Fibroblast of the aortic adventitia (primary cell): ENCODE measurements around the gene LDB1. TPM values are rescaled to one million over a fixed set of nuclear protein-coding genes. Genes with fewer than 3 reads are reported as not detected.
A peak's percentile ranks its signal among the peaks of the same experiment; 100 is the strongest.

Experiments used
- DNase-seq: peaks from one replicate; pipeline ENCODE4 v3.0.0-alpha.2; 2010; ENCODE audit warnings: low read depth
- H3K4me3 ChIP-seq: 2 replicates; pipeline ENCODE4 v1.5.1; 2011; ENCODE audit warnings: low read depth, mild to moderate bottlenecking, control low read depth, low read length, moderate library complexity
- CTCF ChIP-seq: IDR thresholded peaks from 2 replicates; pipeline ENCODE4 v1.5.1; 2011; ENCODE audit warnings: mild to moderate bottlenecking, low read length, control low read depth, inconsistent platforms; ENCODE audit not compliant: insufficient read depth
- total RNA-seq: library from RNA; depleted of rRNA; stranded (reverse); fragments of >200 nt; gene quantifications from 2 replicates; pipeline ENCODE4 v1.2.3, GENCODE V29; 2012; ENCODE audit warnings: low replicate concordance

Gene LDB1
- total RNA-seq, 1 donor, result 35.6 TPM

DNA sequence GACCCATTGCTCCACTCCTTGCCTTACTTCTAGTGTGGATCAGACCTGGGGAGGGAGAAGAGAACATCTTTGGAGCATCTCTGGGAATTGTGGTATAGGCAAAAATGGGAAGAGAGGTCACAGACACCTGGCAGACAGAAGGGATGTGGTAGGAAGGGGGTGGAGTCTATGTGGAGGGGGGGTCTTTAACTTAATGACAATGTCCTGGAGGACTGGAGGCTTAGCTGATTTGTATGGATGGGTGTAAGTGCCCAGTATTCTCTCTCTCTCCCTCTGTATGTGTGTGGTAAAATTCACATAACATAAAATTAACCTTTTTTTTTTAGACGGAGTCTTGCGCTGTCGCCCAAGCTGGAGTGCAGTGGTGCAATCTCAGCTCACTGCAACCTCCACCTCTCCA, 3.1 kb upstream of the LDB1 start:
- TF ChIP-seq CTCF, result no peak
- no peak overlapping the region for H3K4me3 ChIP-seq
- DNase-seq, result no peak

DNA sequence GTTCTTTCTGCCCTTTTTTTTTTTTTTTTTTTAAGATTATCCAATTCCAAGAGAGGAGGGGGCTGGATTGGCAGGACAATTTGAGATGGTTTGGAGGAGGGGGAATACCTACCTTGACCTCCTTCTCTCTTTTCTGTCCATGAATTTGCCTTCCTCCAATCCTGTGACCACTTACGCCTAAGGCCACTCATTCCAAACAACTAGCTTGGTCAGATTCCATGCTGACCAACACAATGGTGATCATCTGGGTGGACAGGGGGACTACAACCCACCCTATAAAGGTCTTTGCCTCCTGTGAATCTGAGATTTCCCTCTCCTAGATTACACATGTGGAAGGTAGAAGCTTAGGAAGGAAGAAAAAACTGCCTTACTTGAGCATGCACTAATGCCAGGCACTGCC, 2.3 kb upstream of the LDB1 start:
- TF ChIP-seq CTCF, result no peak
- no peak for DNase-seq

DNA sequence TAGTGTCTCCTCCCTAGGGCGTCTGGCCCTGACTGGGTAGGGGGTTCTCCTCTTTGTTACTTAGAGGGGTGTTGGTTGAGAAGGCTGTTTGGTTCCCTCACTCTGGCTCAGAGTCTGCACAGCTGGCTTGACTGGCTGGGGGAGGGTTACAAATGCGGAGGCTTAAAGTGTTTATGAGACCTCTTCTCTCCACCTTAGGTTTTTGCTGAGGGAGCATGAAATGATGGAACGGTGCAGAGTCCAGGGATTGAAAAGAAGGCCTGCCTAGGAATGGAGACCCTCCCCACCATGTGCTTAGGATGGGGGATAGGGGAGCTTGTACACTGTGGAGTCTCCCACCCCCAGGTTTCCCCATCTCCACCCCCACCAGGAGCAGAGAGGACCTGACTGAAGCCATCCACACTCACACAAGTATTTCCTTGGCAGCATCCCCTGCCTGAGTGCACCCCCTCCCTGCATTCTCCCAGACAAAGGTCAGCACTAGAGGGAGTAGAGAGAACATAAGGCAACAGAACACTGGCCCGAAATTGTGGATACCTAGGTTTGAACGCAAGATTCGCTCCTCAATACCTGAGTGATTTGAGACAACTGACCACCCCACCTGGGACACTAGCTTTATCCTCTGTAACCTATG, 1.7 kb upstream of the LDB1 start:
- DNase-seq, result peak; percentile 47
- peak; percentile 46 for TF ChIP-seq CTCF

More for the DNA sequence above, 2.3 kb upstream of the LDB1 start:
- no peak overlapping the region for H3K4me3 ChIP-seq

DNA sequence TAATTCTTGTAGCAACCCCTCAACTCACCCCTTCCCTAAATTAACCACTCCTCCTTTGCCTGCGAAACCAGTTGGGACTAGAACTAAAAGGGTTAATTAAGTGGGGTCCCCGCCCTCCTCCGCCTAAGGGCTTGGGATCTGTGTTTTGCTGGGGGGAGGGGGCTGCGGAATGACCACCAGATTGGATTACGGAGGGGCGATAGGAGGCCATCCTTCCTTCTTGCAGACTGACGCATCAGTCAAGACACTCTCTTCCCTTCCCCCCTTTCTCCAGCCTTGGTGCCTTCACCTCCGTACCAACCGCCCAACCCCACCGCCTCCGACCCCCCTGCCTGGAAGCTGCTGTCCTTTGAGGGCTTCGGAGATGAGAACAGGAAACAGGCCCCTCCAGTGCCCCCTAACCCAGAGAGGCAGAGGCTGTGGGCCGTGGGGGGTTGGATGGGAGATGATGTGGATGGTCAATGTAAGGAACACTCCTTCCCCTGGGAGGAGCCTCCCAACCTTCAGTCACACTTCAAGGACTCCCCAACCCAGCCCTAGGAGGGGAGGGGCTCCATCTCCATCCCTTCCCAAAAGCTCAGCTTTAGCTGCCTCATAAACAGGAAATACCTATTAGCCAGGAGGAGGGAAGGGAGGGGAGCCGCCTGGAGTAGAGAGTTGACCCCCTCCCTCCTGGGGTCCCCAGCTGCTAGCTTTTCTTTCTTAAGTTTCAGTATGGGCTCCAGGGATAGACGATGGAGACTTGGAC, 997 bp upstream of the LDB1 start:
- TF ChIP-seq CTCF, result no peak
- DNase-seq, result peak; percentile 82
- peak overlapping the region; percentile 87 for H3K4me3 ChIP-seq

More for the DNA sequence above, 1.7 kb upstream of the LDB1 start:
- peak overlapping the region; percentile 87 for H3K4me3 ChIP-seq

- TF ChIP-seq CTCF, result no peak
- peak overlapping the region; percentile 87 for H3K4me3 ChIP-seq
- peak; percentile 82 for DNase-seq
These were observed 589 bp downstream of the LDB1 start for GRCh38 chr10:102119417-102120141.

DNA sequence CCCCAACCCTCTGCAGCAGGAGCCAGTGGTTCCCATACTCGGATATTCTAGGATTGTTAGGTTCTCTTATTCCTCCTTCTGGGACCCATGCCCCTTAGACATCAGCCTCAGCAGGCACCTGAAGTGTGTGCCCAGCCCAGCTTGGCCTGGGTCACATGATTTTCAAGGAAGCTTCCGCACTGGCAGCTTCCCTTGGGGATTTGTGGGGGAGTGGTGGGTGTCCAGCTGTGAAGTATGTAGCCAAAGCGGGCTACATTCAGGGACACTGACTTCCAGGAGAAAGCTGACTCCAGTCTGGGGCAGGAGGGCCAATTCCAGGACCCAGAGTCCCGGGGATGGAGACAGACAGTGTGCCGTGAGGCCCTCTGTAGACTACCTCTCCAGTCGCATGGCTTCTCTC, 1.3 kb downstream of the LDB1 start:
- DNase-seq, result peak; percentile 33
- H3K4me3 ChIP-seq, result peak overlapping the region; percentile 87
- no peak for TF ChIP-seq CTCF
